Measurements from ENCODE around the gene IPPK.

GRCh38 chr9:92665836-92666235 lies 4.1 kb downstream of the IPPK start:
- no peak for TF ChIP-seq GATA2 (IDR thresholded peaks at IDR 0.05; ENCODE audit: low read depth, low read length)
- no peak for TF ChIP-seq GATA3 (IDR thresholded peaks at IDR 0.05; ENCODE audit: low read depth, low read length)
